Ishikawa (cell line): ENCODE data around the gene RTL9.

Source experiments
- CEBPB ChIP-seq: IDR thresholded peaks from 2 replicates; pipeline ENCODE4 v1.6.1; 2012
- CREB1 ChIP-seq: IDR thresholded peaks from 2 replicates; pipeline ENCODE4 v1.6.1; 2012; ENCODE audit warnings: low read depth
- EGR1 ChIP-seq: IDR thresholded peaks from 2 replicates; pipeline ENCODE4 v1.6.1; 2012
- EP300 ChIP-seq: IDR thresholded peaks from 2 replicates; pipeline ENCODE4 v1.6.1; 2012; ENCODE audit warnings: borderline replicate concordance
- FOXM1 ChIP-seq: IDR thresholded peaks from 2 replicates; pipeline ENCODE4 v1.6.1; 2012; ENCODE audit warnings: low read depth, borderline replicate concordance
- NFIC ChIP-seq: IDR thresholded peaks from 2 replicates; pipeline ENCODE4 v1.6.1; 2012
- RAD21 ChIP-seq: IDR thresholded peaks from 2 replicates; pipeline ENCODE4 v1.6.1; 2012; ENCODE audit warnings: low read depth
- REST ChIP-seq: IDR thresholded peaks from 2 replicates; pipeline ENCODE4 v1.6.1; 2012; ENCODE audit warnings: low read depth, mild to moderate bottlenecking
- TAF1 ChIP-seq: IDR thresholded peaks from 2 replicates; pipeline ENCODE4 v1.6.1; 2012; ENCODE audit warnings: low read depth, mild to moderate bottlenecking
- TCF12 ChIP-seq: IDR thresholded peaks from 2 replicates; pipeline ENCODE4 v1.6.1; 2012; ENCODE audit warnings: low read depth
- TEAD4 ChIP-seq: IDR thresholded peaks from 2 replicates; pipeline ENCODE4 v1.6.1; 2012
- YY1 ChIP-seq: IDR thresholded peaks from 2 replicates; pipeline ENCODE4 v1.6.1; 2012; ENCODE audit warnings: low read depth
- ZBTB7A ChIP-seq: IDR thresholded peaks from 2 replicates; pipeline ENCODE4 v1.6.1; 2012; ENCODE audit warnings: low read depth
- TF ChIP-seq, protein P1 (sequence below): IDR thresholded peaks from 2 replicates; pipeline ENCODE4 v1.6.1; 2012
- TF ChIP-seq, protein P2 (sequence below): IDR thresholded peaks from 2 replicates; pipeline ENCODE4 v1.6.1; 2012

RTL9 gene

GRCh38 chrX:110358548-110358947 lies at the start of gene RTL9:
Gene RTL9 (plus strand): TSS chrX:110358848. CDS start chrX:110450618, 91,770 bp downstream.
- TF ChIP-seq RAD21 (no peak), FOXM1 (no peak), TEAD4 (no peak), CREB1 (no peak), TCF12 (no peak), REST (no peak), TAF1 (no peak), EGR1 (no peak)
- TF ChIP-seq, protein P1, sequence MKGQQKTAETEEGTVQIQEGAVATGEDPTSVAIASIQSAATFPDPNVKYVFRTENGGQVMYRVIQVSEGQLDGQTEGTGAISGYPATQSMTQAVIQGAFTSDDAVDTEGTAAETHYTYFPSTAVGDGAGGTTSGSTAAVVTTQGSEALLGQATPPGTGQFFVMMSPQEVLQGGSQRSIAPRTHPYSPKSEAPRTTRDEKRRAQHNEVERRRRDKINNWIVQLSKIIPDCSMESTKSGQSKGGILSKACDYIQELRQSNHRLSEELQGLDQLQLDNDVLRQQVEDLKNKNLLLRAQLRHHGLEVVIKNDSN = no peak
- TF ChIP-seq, protein P2, sequence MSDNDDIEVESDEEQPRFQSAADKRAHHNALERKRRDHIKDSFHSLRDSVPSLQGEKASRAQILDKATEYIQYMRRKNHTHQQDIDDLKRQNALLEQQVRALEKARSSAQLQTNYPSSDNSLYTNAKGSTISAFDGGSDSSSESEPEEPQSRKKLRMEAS = no peak

DNA sequence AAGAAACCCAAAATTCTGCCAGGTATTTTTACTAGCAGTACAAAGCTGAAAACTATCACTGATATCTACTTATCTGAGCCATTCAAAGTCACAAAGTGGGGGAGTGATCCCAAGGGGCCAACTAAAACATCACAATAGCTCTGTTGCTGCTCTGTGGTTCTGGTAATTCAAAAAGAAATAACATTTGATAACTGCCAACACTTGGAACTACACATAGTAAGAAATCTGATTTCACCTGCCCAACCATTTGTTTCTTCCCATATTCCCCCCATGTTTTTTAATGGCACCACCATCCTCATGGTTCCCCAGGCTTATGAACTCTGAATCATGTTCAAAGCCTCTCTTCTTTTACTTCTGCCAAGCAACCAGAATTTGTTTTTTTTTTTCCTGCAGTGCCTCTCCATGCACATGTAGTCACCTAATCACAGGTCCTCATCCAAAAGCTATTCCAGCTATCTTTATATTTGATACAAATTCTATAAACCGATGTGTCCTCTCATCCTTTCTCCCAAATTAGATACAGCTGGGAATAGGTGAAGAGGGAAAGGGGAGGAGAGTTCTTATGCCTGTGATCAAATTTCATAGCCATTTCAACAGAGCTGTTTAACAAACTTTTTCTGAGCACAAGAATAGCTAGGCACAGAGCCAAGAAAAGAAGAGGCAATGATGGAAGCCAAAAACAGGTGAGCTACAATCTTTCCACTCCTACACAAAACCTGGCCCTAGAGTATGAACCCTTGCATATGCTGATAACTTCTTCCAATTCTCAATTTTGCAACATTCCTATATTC lies 48.5 kb upstream of the RTL9 start:
- TF ChIP-seq NFIC = 0 out of 2 replicates have a peak, but pooled peaks have one; percentile 24
- TF ChIP-seq, protein P2 = no peak
- TF ChIP-seq TAF1 = no peak
- TF ChIP-seq TEAD4 = no peak
- no peak for TF ChIP-seq CEBPB
- TF ChIP-seq YY1 = no peak

DNA sequence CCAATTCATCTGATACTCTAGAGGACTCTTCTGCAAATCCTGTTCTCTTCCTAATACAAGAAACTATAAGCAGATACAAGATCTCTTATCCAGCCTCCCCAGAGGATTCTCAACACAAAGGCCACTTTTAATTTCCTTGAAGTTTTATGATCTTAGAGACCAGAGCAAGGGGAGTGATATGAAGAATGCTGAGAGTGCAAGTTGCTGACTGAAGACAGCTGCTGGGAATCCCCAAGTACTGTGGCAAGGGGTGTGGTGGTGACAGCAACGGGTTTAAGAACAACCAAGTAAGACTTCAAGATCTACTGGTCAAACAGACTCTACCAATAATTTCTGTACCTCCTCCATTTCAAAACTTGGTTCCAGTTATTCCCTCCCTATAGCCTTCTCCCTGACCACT lies 47.8 kb upstream of the RTL9 start:
- TF ChIP-seq, protein P2 = no peak
- TF ChIP-seq, protein P1 = no peak
- no peak for TF ChIP-seq CEBPB
- TF ChIP-seq YY1 = no peak
- no peak for TF ChIP-seq REST
- no peak for TF ChIP-seq RAD21
- no peak for TF ChIP-seq TCF12

GRCh38 chrX:110311437-110312230 lies 47.0 kb upstream of the RTL9 start:
- TF ChIP-seq, protein P2 = no peak
- TF ChIP-seq, protein P1 = no peak
- TF ChIP-seq RAD21 (no peak), EGR1 (no peak), TAF1 (no peak), TCF12 (no peak), FOXM1 (no peak), YY1 (no peak), TEAD4 (no peak), CREB1 (no peak), ZBTB7A (no peak)

DNA sequence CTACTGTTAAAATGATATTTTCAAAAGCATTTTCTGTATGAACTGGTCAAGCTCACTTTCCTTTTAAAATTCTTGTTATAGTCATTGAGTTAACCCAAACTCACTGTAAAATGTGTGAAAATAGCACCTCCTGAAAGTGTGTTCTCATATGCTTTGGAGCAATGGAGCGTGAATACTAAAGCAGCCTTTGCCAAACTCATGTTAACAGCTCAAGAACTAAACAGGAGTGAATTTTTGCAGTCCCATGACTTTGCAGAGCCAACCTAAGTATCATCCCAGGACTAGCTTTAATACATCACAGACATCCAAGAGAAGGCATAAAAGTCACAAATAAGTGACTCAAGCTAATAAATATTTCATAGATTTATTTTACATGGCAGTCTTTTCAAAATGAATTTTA lies 43.1 kb upstream of the RTL9 start:
- no peak for TF ChIP-seq NFIC
- TF ChIP-seq ZBTB7A = no peak
- TF ChIP-seq TEAD4 = no peak
- TF ChIP-seq EP300 = no peak
- TF ChIP-seq TCF12 = no peak
- TF ChIP-seq, protein P2 = no peak
- no peak for TF ChIP-seq REST
- no peak for TF ChIP-seq CREB1
- TF ChIP-seq EGR1 = no peak
- TF ChIP-seq RAD21 = no peak
